Epidermal melanocyte (primary cell): Measurements from ENCODE around the gene CENPP.

Experiments
- DNase-seq: peaks from one replicate; pipeline ENCODE4 v3.0.0; 2011; ENCODE audit warnings: low spot score; ENCODE audit not compliant: insufficient read length

CENPP gene

GRCh38 chr9:92654481-92655301 lies 328.9 kb downstream of the CENPP start:
- DNase-seq, result no peak

GRCh38 chr9:92655366-92655765 lies 329.6 kb downstream of the CENPP start:
- no peak for DNase-seq

GRCh38 chr9:92655896-92656536 lies 330.3 kb downstream of the CENPP start:
- no peak for DNase-seq

GRCh38 chr9:92656537-92656925 lies 330.8 kb downstream of the CENPP start:
- no peak for DNase-seq

- no peak for DNase-seq
These were observed 331.7 kb downstream of the CENPP start for GRCh38 chr9:92657296-92658094.

- DNase-seq, result no peak
These were observed 332.4 kb downstream of the CENPP start for GRCh38 chr9:92658176-92658575.

GRCh38 chr9:92658611-92659010 lies 332.9 kb downstream of the CENPP start:
- no peak for DNase-seq

DNA sequence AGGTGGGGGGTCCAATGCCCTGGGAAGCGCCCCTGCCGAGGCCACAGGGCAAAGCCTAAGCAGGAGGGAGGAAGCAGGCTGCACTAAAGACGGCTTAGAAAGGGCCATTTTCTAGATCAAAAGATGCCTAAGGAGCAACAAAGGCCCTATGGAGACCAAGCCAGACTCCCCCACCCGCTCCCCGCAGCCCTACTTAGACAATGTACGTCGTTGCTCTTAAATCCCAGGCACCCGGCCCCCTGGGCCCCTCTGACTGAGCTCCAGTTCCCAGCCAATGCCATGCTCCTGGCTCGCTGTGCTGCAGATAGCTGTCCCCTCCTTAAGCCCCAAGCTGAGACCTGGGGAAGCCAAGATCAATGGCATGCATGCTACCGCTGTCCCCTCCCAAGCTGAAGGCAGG lies 333.8 kb downstream of the CENPP start:
- no peak for DNase-seq

DNA sequence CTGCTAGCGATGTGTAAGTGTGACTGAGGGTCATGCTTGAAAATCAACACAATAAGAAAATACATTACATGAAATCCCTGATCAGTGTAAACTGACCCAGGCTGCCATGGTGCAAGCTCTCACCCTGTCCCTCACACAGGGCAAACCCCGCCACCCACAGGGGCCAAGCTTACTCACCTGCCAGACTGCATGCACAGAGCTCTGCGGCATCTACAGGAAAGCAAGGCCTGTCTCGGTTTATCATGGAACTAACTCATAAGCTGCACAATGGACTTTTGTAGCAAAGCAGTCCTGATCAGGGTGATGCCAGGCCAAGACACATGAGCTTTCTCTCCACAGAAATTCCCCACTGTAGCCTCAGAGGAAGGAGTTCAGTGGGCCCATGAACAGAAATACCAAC lies 334.5 kb downstream of the CENPP start:
- DNase-seq, result no peak

DNA sequence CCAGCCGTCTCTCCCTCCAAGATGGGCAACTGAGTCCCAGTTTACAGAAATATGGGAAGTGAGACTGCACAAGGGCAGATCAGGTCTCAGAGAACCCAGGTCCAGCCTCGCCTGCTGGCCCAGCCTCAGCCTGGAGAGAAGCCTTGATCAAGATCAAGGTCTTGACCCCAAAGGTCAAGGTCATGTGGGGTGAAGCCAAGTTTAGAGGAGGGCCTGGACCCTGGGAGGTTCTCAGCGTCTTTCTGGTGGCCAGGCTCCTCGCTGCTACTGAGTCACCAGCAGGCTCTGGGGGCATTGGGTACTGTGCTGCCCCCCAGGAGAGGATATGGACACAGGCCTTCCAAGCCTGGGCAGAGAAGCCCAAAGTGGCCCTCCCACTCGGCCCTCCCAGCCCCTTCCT lies 335.4 kb downstream of the CENPP start:
- no peak for DNase-seq

DNA sequence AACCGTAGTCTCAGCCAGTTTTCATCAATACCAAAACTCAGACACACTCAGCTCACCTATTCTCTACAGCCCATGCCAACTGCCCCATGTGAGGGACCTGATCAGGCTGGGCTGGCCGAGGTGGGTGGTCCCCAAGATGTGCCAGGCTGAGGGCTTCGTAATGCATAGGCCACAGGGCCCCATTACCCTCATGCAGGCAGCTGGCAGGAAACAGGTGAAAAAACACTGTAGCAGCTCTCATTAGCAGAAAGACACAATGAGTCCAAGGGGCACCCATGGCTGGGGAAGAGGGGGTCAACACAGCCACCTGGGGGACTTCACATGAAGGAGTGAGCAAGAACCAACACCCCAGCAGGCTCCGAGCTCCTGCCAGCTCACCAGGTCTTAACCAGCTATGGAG lies 336.0 kb downstream of the CENPP start:
- no peak for DNase-seq

DNA sequence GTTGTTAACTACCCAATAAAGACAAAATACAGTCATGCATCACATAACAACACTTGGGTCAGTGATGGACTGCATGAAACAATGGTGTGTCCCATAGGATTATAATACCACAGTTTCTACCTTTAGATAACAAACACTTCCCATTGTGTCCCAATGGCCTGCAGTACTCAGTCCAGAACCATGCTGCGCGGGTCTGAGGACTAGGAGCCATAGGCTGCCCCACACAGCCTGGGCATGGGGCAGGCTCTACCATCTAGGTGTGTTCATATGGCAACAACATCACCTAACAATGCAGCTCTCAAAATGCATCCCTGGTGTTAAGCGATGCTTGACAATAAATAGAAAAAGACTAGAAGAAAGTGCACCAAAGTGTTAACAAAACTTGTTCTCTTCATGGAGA lies 337.4 kb downstream of the CENPP start:
- no peak for DNase-seq

- no peak for DNase-seq
These were observed 338.2 kb downstream of the CENPP start for GRCh38 chr9:92663951-92664350.

GRCh38 chr9:92664394-92665152 lies 338.8 kb downstream of the CENPP start:
- no peak for DNase-seq

GRCh38 chr9:92665836-92666235 lies 340.1 kb downstream of the CENPP start:
- DNase-seq, result no peak

DNA sequence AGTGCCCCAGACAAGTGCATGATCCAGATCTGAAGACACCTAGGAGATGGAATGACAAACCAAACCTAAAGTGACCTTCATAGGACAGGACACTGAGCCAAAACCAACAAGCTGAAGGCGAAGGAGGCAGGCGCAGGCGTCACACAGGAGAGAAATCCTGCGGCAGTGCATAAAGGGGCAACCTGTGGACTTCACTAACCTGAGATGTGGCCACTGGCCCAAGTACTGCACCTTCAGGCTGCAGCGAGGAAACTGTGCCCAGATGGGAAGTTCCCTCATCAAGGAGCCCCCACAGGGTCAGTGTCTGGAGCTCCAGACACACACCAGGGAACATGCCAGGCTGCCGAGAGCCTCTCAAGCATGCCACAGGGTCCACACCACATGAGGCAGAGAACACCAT lies 340.5 kb downstream of the CENPP start:
- DNase-seq, result no peak

GRCh38 chr9:92666912-92667532 lies 341.3 kb downstream of the CENPP start:
- no peak for DNase-seq

GRCh38 chr9:92668746-92669526 lies 343.2 kb downstream of the CENPP start:
- peak; percentile 67 for DNase-seq

GRCh38 chr9:92669527-92669889 lies 343.8 kb downstream of the CENPP start:
- DNase-seq, result no peak
